Measurements from ENCODE around the gene LDLRAD4. TPM values are rescaled to one million over a fixed set of nuclear protein-coding genes. Genes with fewer than 3 reads are reported as not detected.

LDLRAD4 gene
- total RNA-seq, 2 donors from 2014 or later, result 11.7 to 17.0 TPM

DNA sequence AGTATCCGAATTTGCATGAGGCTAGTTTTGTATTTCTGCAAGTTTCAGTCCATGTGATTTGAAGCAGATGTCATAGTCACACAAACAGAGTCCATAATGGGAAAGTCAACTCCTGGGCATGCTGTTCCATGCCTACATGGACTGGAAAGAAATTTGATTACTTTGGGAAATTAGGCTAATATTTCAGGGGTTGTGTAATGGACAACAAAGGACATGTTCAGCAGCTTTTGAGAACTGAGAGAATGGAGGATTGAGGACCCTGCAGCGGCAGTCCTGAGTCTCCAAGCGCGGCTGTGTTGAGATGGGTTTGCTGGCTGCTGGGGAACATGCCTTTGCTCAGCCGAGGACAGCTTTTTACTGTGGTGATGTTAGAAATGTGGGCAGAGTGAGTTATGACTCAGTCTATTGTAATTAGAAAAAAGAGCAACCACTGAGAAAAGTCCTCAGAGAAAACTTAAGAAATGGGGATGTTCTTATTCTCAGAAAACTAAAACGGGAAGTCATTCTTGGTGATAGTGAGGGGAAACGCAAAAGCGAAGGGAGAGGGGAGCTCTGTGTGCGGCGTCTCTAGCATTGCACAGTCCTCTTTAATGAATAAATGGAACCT lies 358.6 kb downstream of the LDLRAD4 start:
- DNase-seq, result no peak
- no peak overlapping the region for H3K9ac ChIP-seq (ENCODE audit: low read depth in 2 of 2, low read length in 2 of 2)
- intact Hi-C loops (cut with DNase I), result no loop called here

DNA sequence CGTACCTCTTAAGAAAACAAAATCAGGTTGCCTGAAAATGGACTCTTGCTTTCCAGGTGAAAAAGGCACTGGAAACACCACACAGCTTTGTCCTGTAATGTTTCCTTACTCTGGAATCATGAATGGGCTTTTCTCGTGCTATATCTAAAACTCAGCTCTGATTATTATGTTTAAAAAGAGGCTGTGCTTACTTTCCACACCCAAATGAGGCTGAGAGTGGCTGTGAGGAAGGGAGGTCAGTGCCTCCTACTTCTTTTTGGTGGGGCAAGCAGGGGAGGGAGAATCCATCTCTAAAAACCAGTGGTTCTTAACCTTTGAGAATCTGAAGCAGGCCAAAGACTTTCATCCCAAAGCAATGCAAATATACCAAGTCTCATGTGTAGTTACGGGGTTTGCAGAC lies 359.2 kb downstream of the LDLRAD4 start:
- TF ChIP-seq, protein P1, sequence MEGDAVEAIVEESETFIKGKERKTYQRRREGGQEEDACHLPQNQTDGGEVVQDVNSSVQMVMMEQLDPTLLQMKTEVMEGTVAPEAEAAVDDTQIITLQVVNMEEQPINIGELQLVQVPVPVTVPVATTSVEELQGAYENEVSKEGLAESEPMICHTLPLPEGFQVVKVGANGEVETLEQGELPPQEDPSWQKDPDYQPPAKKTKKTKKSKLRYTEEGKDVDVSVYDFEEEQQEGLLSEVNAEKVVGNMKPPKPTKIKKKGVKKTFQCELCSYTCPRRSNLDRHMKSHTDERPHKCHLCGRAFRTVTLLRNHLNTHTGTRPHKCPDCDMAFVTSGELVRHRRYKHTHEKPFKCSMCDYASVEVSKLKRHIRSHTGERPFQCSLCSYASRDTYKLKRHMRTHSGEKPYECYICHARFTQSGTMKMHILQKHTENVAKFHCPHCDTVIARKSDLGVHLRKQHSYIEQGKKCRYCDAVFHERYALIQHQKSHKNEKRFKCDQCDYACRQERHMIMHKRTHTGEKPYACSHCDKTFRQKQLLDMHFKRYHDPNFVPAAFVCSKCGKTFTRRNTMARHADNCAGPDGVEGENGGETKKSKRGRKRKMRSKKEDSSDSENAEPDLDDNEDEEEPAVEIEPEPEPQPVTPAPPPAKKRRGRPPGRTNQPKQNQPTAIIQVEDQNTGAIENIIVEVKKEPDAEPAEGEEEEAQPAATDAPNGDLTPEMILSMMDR (IDR thresholded peaks at IDR 0.05), result no peak

More for the DNA sequence above, 358.6 kb downstream of the LDLRAD4 start:
- Histone ChIP-seq H3K4me3 (no peak overlapping the region), H3K4me1 (no peaks in the 10 kb centered on the region), H3K9me3 (no peaks in the 10 kb centered on the region), H3K27me3 (no peaks in the 10 kb centered on the region), H3K36me3 (no peaks in the 10 kb centered on the region), H3K27ac (no peak overlapping the region)
- TF ChIP-seq, protein P1 (IDR thresholded peaks at IDR 0.05), result no peak

DNA sequence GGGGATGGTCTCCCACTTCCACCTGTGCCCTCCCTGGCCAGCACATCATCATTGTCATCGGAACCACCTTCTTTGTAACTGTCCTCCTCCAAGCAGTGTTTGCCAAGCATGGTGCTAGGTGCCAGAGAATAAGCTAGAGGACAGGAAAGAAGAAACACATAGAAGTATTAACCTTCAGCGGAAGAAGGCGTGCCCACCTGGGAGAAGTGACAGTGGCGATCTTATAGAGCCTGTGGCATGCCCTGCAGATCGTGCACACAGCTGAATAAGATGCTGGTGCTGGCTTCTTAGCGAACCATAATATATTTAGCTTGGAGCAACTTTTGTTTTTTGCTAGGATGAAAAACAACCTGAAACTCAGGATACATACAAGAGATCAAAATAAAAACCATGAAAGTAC lies 359.8 kb downstream of the LDLRAD4 start:
- H3K36me3 ChIP-seq, result no peaks in the 10 kb centered on the region
- no peak overlapping the region for H3K9ac ChIP-seq (ENCODE audit: low read depth in 2 of 2, low read length in 2 of 2)
- DNase-seq, result no peak
- H3K4me3 ChIP-seq, result no peak overlapping the region
- no peak overlapping the region for H3K27ac ChIP-seq
- TF ChIP-seq, protein P1 (IDR thresholded peaks at IDR 0.05), result no peak
- no peaks in the 10 kb centered on the region for H3K4me1 ChIP-seq
- no peaks in the 10 kb centered on the region for H3K9me3 ChIP-seq
- intact Hi-C loops (cut with DNase I), result no loop called here
- no peaks in the 10 kb centered on the region for H3K27me3 ChIP-seq

More for the DNA sequence above, 359.2 kb downstream of the LDLRAD4 start:
- H3K27ac ChIP-seq, result no peak overlapping the region
- no peaks in the 10 kb centered on the region for H3K9me3 ChIP-seq
- H3K4me1 ChIP-seq, result no peaks in the 10 kb centered on the region
- no peaks in the 10 kb centered on the region for H3K27me3 ChIP-seq
- no peak overlapping the region for H3K4me3 ChIP-seq
- H3K9ac ChIP-seq (ENCODE audit: low read depth in 2 of 2, low read length in 2 of 2), result no peak overlapping the region
- DNase-seq, result no peak
- H3K36me3 ChIP-seq, result no peaks in the 10 kb centered on the region
- intact Hi-C loops (cut with DNase I), result no loop called here

DNA sequence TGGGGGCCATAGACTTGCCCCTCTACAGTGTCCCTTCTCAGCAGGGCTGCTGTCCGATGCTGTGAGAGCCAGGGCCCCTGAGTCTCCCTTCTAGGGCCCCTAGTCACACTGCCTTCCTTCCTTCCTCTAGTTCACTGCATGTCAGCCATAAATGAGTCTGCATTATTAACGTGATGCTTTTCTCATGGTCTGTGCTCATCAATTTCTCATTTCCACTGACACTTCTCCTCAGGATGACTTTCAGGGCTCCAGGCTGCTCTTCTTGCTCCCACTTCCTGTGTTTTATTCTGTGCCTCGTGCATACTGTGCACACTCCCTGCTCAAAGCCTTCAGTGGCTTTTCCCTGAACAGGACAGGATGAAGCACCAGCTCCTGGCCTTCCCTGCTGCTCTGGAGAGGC lies 361.3 kb downstream of the LDLRAD4 start:
- no peaks in the 10 kb centered on the region for H3K4me1 ChIP-seq
- H3K9me3 ChIP-seq, result no peaks in the 10 kb centered on the region
- TF ChIP-seq, protein P1 (IDR thresholded peaks at IDR 0.05), result no peak
- H3K36me3 ChIP-seq, result no peaks in the 10 kb centered on the region
- no peak overlapping the region for H3K4me3 ChIP-seq
- H3K27me3 ChIP-seq, result no peaks in the 10 kb centered on the region
- H3K27ac ChIP-seq, result no peak overlapping the region
- H3K9ac ChIP-seq (ENCODE audit: low read depth in 2 of 2, low read length in 2 of 2), result no peak overlapping the region
- no peak for DNase-seq
- intact Hi-C loops (cut with DNase I), result no loop called here

DNA sequence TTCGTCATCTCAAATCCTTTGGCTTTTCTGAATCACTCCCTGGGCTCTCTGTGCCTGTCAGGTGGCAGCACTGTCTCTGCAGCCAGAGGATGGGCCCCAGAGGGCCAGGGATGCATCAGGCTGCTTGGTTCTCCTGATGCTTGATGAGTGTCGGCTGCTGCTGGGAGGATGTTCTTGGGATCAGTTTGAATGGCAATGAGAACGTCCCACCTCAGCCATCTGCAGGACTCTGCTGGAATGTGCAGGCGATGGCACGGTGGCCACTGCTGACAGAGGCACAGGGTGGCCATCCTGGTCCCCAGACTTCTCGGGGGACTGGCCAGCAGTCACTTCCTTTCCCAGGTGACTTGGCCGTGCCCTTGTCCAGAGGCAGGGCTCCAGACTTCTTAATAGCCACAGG lies 361.8 kb downstream of the LDLRAD4 start:
- no peaks in the 10 kb centered on the region for H3K4me1 ChIP-seq
- H3K27ac ChIP-seq, result no peak overlapping the region
- no peaks in the 10 kb centered on the region for H3K36me3 ChIP-seq
- no peaks in the 10 kb centered on the region for H3K27me3 ChIP-seq
- intact Hi-C loops (cut with DNase I), result no loop called here
- no peak overlapping the region for H3K4me3 ChIP-seq
- H3K9ac ChIP-seq (ENCODE audit: low read depth in 2 of 2, low read length in 2 of 2), result no peak overlapping the region
- DNase-seq, result no peak
- TF ChIP-seq, protein P1 (IDR thresholded peaks at IDR 0.05), result no peak
- H3K9me3 ChIP-seq, result no peaks in the 10 kb centered on the region
